PC-9 (cell line): ENCODE results near the gene SGPL1. TPM values are rescaled to one million over a fixed set of nuclear protein-coding genes. Genes with fewer than 3 reads are reported as not detected.

Experiments used
- BruUV-seq: library from RNA; stranded (reverse); fragments of 400-500 nt; replicated peaks from 2 replicates; lab custom pipeline; 2021; lab: Mats Ljungman, UMichigan
- CTCF ChIA-PET: fragments of 300-600 bp; sonication (Branson Sonifier 250); formaldehyde crosslinking; loops from one replicate; lab custom pipeline; 2022; ENCODE audit warnings: antibody characterized with exemption; lab: Charles Lee
- POLR2A ChIA-PET: fragments of 300-600 bp; sonication (Branson Sonifier 250); formaldehyde crosslinking; loops from one replicate; lab custom pipeline; 2022; ENCODE audit warnings: antibody characterized with exemption; ENCODE audit not compliant: unreplicated experiment; lab: Charles Lee
- DNase-seq, 2 experiments: peaks; one replicate each; pipeline versions ENCODE4 v3.0.0 to v3.0.0-alpha.2; 2015 to 2022; ENCODE audit warnings: mixed read lengths in 1 of 2
- H2AFZ ChIP-seq: fragments of 200-600 bp; sonication (generic); 2 replicates; pipeline ENCODE4 v1.8.1; 2017; ENCODE audit warnings: antibody characterized with exemption
- H3F3A ChIP-seq: fragments of 200-600 bp; sonication (generic); 2 replicates; pipeline ENCODE4 v1.8.1; 2017; ENCODE audit warnings: antibody characterized with exemption, mild to moderate bottlenecking, low read depth; ENCODE audit not compliant: insufficient read depth
- H3K27ac ChIP-seq: fragments of 200-600 bp; sonication (generic); 2 replicates; pipeline ENCODE4 v1.6.1; 2016; ENCODE audit warnings: mixed run types
- H3K27me3 ChIP-seq: fragments of 200-600 bp; sonication (generic); 2 replicates; pipeline ENCODE4 v1.6.1; 2016; ENCODE audit warnings: low read depth, mixed run types; ENCODE audit not compliant: insufficient read depth
- H3K36me3 ChIP-seq: fragments of 200-600 bp; sonication (generic); 2 replicates; pipeline ENCODE4 v1.6.1; 2016; ENCODE audit warnings: low read depth, mixed run types
- H3K4me1 ChIP-seq: fragments of 200-600 bp; sonication (generic); replicated peaks from 2 replicates; pipeline ENCODE4 v1.6.1; 2016; ENCODE audit warnings: mixed run types; ENCODE audit not compliant: insufficient read depth
- H3K4me2 ChIP-seq: fragments of 200-600 bp; sonication (generic); 2 replicates; pipeline ENCODE4 v1.6.1; 2017; ENCODE audit warnings: mixed run types
- H3K4me3 ChIP-seq: fragments of 200-600 bp; sonication (generic); 2 replicates; pipeline ENCODE4 v1.6.1; 2016; ENCODE audit warnings: mixed run types
- H3K79me2 ChIP-seq: fragments of 200-600 bp; sonication (generic); 2 replicates; pipeline ENCODE4 v1.6.1; 2017; ENCODE audit warnings: low read depth, mixed run types
- H3K9me2 ChIP-seq: fragments of 200-600 bp; sonication (generic); 2 replicates; pipeline ENCODE4 v1.8.1; 2017; ENCODE audit warnings: mild to moderate bottlenecking; ENCODE audit not compliant: insufficient read depth
- H3K9me3 ChIP-seq: fragments of 200-600 bp; sonication (generic); 2 replicates; pipeline ENCODE4 v1.8.1; 2016; ENCODE audit warnings: low read depth; ENCODE audit not compliant: insufficient read depth
- H4K20me1 ChIP-seq: fragments of 200-600 bp; sonication (generic); 2 replicates; pipeline ENCODE4 v1.8.1; 2017; ENCODE audit not compliant: insufficient read depth
- CTCF ChIP-seq: fragments of 200-600 bp; sonication (generic); conservative IDR thresholded peaks from 2 replicates; pipeline ENCODE4 v1.6.1; 2017; ENCODE audit warnings: mixed run types, antibody characterized with exemption, mild to moderate bottlenecking, moderate library complexity
- EZH2 ChIP-seq: fragments of 200-600 bp; sonication (generic); IDR thresholded peaks from 2 replicates; pipeline ENCODE4 v1.8.0; 2017; ENCODE audit warnings: antibody characterized with exemption, low read depth
- intact Hi-C: fragments of 100-400 bp; cut with micrococcal nuclease; formaldehyde crosslinking; loops from one replicate; pipeline ENCODE4 v1.10.0; 2022; ENCODE audit not compliant: unreplicated experiment
- total RNA-seq: library from RNA; stranded (reverse); gene quantifications from 2 replicates; pipeline ENCODE4 v1.2.3, GENCODE V29; 2021

The SGPL1 gene
- total RNA-seq, 1 experiment from 2014 or later, result 96.9 TPM

GRCh38 chr10:70832221-70832620 is 16.5 kb downstream of the SGPL1 start:
- peak overlapping the region; percentile 80 for H3K27ac ChIP-seq
- peak overlapping the region; percentile 49 for H3K4me2 ChIP-seq
- peaks cover 86% of the 10 kb centered on the region for H3K79me2 ChIP-seq
- H3K4me3 ChIP-seq, result no peak overlapping the region
- H3K9me3 ChIP-seq, result no peaks in the 10 kb centered on the region
- intact Hi-C loops, result no loop called here
- H4K20me1 ChIP-seq, result no peaks in the 10 kb centered on the region
- ChIA-PET POLR2A (interaction anchor here (0.6 kb wide), 1 partner anchor 36 kb away, joined by 4 read pairs; no protein-coding TSS in a partner anchor), CTCF (no interaction called here)
- BruUV-seq, result no TSS peak
- H3F3A ChIP-seq, result peaks cover 50% of the 10 kb centered on the region
- no peaks in the 10 kb centered on the region for H3K27me3 ChIP-seq
- H3K36me3 ChIP-seq, result peaks cover 44% of the 10 kb centered on the region
- TF ChIP-seq CTCF, result no peak
- no peak for TF ChIP-seq EZH2
- H2AFZ ChIP-seq, result no peak overlapping the region
- H3K9me2 ChIP-seq, result no peaks in the 10 kb centered on the region
- peaks cover 85% of the 10 kb centered on the region for H3K4me1 ChIP-seq
- no peak for DNase-seq

GRCh38 chr10:70832852-70833528 is 17.2 kb downstream of the SGPL1 start:
- Histone ChIP-seq H3K9me2 (no peaks in the 10 kb centered on the region), H2AFZ (no peak overlapping the region), H3K4me2 (peak overlapping the region; percentile 49), H3K9me3 (no peaks in the 10 kb centered on the region), H3K4me1 (peaks cover 77% of the 10 kb centered on the region), H3K27me3 (no peaks in the 10 kb centered on the region), H3K36me3 (peaks cover 44% of the 10 kb centered on the region), H3K4me3 (no peak overlapping the region), H3K27ac (peak overlapping the region; percentile 80), H3F3A (peaks cover 49% of the 10 kb centered on the region), H4K20me1 (no peaks in the 10 kb centered on the region), H3K79me2 (peaks cover 87% of the 10 kb centered on the region)
- peak in 1 of 2 experiments; percentile 84 for DNase-seq
- BruUV-seq, result no TSS peak
- TF ChIP-seq EZH2 (no peak), CTCF (no peak)
- CTCF ChIA-PET, result no interaction called here
- POLR2A ChIA-PET, result interaction anchor here (0.6 kb wide), 2 partner anchors 11 to 22 kb away, joined by 3 read pairs; no protein-coding TSS in a partner anchor
- intact Hi-C loops, result no loop called here

- ChIA-PET POLR2A (interaction anchor here (0.6 kb wide), 1 partner anchor 22 kb away, joined by 3 read pairs; no protein-coding TSS in a partner anchor), CTCF (no interaction called here)
- H3K9me2 ChIP-seq, result no peaks in the 10 kb centered on the region
- no TSS peak for BruUV-seq
- peaks cover 71% of the 10 kb centered on the region for H3K4me1 ChIP-seq
- peaks cover 43% of the 10 kb centered on the region for H3F3A ChIP-seq
- H2AFZ ChIP-seq, result no peak overlapping the region
- no peak for TF ChIP-seq CTCF
- TF ChIP-seq EZH2, result no peak
- intact Hi-C loops, result no loop called here
- no peak overlapping the region for H3K4me3 ChIP-seq
- H3K4me2 ChIP-seq, result peak overlapping the region; percentile 49
- H3K27ac ChIP-seq, result peak overlapping the region; percentile 80
- H3K27me3 ChIP-seq, result no peaks in the 10 kb centered on the region
- no peak for DNase-seq
- peaks cover 50% of the 10 kb centered on the region for H3K36me3 ChIP-seq
- H3K79me2 ChIP-seq, result peaks cover 87% of the 10 kb centered on the region
- H3K9me3 ChIP-seq, result no peaks in the 10 kb centered on the region
- no peaks in the 10 kb centered on the region for H4K20me1 ChIP-seq
Measured at GRCh38 chr10:70833601-70834000, 17.9 kb downstream of the SGPL1 start.
